Choroid plexus epithelial cell (primary cell): ENCODE results near the gene MAP3K7CL.

Experiments
- DNase-seq: peaks from one replicate; pipeline ENCODE4 v3.0.0-alpha.2; 2010; ENCODE audit warnings: low read depth
- H3K4me3 ChIP-seq: 2 replicates; pipeline ENCODE4 v1.5.1; 2011; ENCODE audit warnings: low read depth, mild to moderate bottlenecking, control low read depth, low read length, moderate library complexity
- TF ChIP-seq, protein P1 (sequence below): conservative IDR thresholded peaks from 2 replicates; pipeline ENCODE4 v1.5.1; 2011; ENCODE audit warnings: low read depth, mild to moderate bottlenecking, control low read depth, inconsistent platforms, low read length, moderate library complexity

The MAP3K7CL gene

GRCh38 chr21:29145852-29146453 lies 15.5 kb downstream of the MAP3K7CL start:
- H3K4me3 ChIP-seq = no peak overlapping the region
- no peak for DNase-seq
- TF ChIP-seq, protein P1, sequence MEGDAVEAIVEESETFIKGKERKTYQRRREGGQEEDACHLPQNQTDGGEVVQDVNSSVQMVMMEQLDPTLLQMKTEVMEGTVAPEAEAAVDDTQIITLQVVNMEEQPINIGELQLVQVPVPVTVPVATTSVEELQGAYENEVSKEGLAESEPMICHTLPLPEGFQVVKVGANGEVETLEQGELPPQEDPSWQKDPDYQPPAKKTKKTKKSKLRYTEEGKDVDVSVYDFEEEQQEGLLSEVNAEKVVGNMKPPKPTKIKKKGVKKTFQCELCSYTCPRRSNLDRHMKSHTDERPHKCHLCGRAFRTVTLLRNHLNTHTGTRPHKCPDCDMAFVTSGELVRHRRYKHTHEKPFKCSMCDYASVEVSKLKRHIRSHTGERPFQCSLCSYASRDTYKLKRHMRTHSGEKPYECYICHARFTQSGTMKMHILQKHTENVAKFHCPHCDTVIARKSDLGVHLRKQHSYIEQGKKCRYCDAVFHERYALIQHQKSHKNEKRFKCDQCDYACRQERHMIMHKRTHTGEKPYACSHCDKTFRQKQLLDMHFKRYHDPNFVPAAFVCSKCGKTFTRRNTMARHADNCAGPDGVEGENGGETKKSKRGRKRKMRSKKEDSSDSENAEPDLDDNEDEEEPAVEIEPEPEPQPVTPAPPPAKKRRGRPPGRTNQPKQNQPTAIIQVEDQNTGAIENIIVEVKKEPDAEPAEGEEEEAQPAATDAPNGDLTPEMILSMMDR = no peak

DNA sequence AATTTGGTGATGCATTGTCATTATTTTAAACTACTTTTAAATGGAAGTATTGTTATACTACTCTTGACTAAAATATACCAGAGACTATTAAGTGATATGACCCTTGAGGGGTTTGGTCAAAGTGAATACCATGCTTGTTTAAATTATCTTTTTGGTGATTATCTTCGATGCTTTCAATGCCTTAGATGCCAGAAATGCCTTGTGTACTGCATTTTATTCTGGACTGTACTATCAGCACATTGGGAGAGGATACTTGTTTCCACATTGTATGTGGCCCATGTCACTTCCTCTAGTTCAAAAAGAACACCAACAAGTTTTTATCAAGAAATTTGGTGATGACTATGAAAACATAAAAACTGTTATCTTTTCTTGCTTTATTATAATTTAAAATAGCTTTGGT lies 16.3 kb downstream of the MAP3K7CL start:
- DNase-seq = peak; percentile 39
- TF ChIP-seq, protein P1 = no peak
- no peak overlapping the region for H3K4me3 ChIP-seq

- no peak overlapping the region for H3K4me3 ChIP-seq
- peak; percentile 65 for DNase-seq
- TF ChIP-seq, protein P1 = no peak
These were observed 18.1 kb downstream of the MAP3K7CL start for GRCh38 chr21:29148530-29148929.

DNA sequence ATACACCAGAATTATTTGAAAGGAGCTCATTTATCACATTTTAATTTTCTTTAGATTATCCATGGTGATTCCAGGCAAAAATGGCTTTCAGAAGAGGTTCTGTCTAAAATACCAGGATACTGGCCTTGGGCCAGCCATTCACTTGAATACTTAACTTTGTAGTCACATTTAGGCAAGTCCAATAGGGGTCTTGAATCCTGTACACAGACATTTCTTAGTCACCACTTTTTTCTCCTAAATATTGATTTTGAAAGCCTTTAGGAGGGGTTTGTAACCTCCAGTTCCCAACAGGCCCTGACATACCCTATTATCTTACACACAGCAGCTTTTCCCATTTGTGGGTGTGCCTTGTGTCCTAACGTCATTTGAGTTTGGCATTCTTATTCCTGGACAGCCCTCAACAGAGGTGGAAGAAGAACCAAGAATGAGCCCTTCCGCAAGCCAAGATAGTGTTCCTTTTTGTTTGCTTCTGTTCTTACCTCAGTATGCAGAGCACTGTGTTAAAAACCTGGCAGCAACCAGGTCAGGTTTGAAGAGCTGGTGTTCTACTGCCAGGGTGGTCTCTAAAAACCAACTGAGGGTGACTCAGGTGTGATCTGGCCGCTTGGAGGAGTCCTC lies 19.5 kb downstream of the MAP3K7CL start:
- no peak overlapping the region for H3K4me3 ChIP-seq
- peak; percentile 40 for DNase-seq
- TF ChIP-seq, protein P1 = no peak

- DNase-seq = no peak
- no peak overlapping the region for H3K4me3 ChIP-seq
- TF ChIP-seq, protein P1 = no peak
These were observed 21.5 kb downstream of the MAP3K7CL start for GRCh38 chr21:29151931-29152330.

DNA sequence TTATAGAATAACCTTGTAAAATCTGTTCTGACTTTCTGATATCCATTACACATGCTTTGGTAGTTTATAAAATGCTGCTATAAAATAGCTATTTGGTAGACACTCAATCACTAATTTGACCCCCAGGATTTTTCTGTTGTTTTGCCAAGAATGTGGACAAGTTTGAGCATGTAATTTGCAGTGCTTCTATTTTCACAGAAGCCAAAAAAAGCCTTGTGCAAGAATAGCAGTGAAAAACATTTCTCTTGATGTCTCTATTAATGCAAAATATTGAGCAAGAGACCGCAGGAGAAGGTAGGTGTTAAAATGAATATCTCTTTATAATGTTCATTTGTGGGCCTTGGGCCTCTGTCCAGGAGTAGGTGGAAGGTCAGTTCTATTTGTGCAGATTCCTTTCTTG lies 22.5 kb downstream of the MAP3K7CL start:
- TF ChIP-seq, protein P1 = no peak
- no peak overlapping the region for H3K4me3 ChIP-seq
- DNase-seq = peak; percentile 72

GRCh38 chr21:29154270-29154669 lies 23.8 kb downstream of the MAP3K7CL start:
- DNase-seq = no peak
- H3K4me3 ChIP-seq = no peak overlapping the region
- TF ChIP-seq, protein P1 = no peak
